Osteocyte (in vitro differentiated cells): ENCODE measurements around the gene CES3. TPM values are rescaled to one million over a fixed set of nuclear protein-coding genes. Genes with fewer than 3 reads are reported as not detected.
"Not testable (repeated sequence)": the region's sequence is repeated elsewhere in the genome, so short reads cannot be mapped to it uniquely, and the experiment has no call there.

Experiments used
- DNase-seq: peaks from one replicate; pipeline ENCODE4 v3.0.0; 2021; ENCODE audit warnings: mixed read lengths; ENCODE audit not compliant: unreplicated experiment; ENCODE audit errors: extremely low spot score
- H3K27ac Mint-ChIP-seq: one replicate; pipeline ENCODE4 v1.8.0; 2021; ENCODE audit warnings: mild to moderate bottlenecking, mixed read lengths; ENCODE audit not compliant: unreplicated experiment
- H3K27me3 Mint-ChIP-seq: one replicate; pipeline ENCODE4 v1.8.0; 2021; ENCODE audit warnings: mixed read lengths; ENCODE audit not compliant: unreplicated experiment
- H3K36me3 Mint-ChIP-seq: one replicate; pipeline ENCODE4 v1.8.0; 2021; ENCODE audit warnings: mixed read lengths; ENCODE audit not compliant: unreplicated experiment
- H3K4me1 Mint-ChIP-seq: one replicate; pipeline ENCODE4 v1.8.0; 2021; ENCODE audit warnings: mixed read lengths; ENCODE audit not compliant: unreplicated experiment
- H3K4me3 Mint-ChIP-seq: one replicate; pipeline ENCODE4 v1.8.0; 2021; ENCODE audit warnings: mild to moderate bottlenecking, moderate library complexity, mixed read lengths; ENCODE audit not compliant: unreplicated experiment
- H3K9me3 Mint-ChIP-seq: one replicate; pipeline ENCODE4 v1.8.0; 2021; ENCODE audit warnings: mixed read lengths; ENCODE audit not compliant: unreplicated experiment
- total RNA-seq: library from RNA; stranded (reverse); gene quantifications from 2 replicates; pipeline ENCODE4 v1.2.1, GENCODE V29; 2021
- TF ChIP-seq, protein P1 (sequence below): fragments of 200-600 bp; sonication (generic); IDR thresholded peaks from 2 replicates; pipeline ENCODE4 v1.5.0; 2021; ENCODE audit warnings: antibody characterized with exemption, mild to moderate bottlenecking, moderate library complexity

CES3 gene
- total RNA-seq, 1 donor from 2014 or later: 0.24 TPM

DNA sequence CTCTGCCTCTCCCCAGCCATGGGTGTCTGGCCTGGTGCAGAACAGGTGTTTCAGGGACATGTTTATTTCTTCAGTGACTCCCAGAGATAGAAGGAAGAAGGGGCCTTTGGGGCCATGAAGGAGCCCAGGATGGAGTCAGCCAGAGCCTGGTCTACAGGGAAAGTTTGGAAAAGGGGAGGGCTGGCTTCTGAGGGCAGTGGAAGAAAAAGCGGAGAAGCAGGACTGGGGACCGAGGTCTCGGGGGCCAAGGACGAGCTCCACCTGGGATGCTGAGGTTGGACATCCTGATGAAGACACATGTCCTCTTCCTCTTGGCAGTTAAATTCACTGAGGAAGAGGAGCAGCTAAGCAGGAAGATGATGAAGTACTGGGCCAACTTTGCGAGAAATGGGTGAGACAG, 18.1 kb upstream of the CES3 start:
- Mint-ChIP-seq H3K4me1 (no peaks in the 10 kb centered on the region), H3K36me3 (peaks cover 15% of the 10 kb centered on the region), H3K4me3 (no peak overlapping the region), H3K27ac (no peak overlapping the region), H3K27me3 (no peaks in the 10 kb centered on the region), H3K9me3 (no peaks in the 10 kb centered on the region)
- DNase-seq: no peak
- TF ChIP-seq, protein P1, sequence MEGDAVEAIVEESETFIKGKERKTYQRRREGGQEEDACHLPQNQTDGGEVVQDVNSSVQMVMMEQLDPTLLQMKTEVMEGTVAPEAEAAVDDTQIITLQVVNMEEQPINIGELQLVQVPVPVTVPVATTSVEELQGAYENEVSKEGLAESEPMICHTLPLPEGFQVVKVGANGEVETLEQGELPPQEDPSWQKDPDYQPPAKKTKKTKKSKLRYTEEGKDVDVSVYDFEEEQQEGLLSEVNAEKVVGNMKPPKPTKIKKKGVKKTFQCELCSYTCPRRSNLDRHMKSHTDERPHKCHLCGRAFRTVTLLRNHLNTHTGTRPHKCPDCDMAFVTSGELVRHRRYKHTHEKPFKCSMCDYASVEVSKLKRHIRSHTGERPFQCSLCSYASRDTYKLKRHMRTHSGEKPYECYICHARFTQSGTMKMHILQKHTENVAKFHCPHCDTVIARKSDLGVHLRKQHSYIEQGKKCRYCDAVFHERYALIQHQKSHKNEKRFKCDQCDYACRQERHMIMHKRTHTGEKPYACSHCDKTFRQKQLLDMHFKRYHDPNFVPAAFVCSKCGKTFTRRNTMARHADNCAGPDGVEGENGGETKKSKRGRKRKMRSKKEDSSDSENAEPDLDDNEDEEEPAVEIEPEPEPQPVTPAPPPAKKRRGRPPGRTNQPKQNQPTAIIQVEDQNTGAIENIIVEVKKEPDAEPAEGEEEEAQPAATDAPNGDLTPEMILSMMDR: no peak

GRCh38 chr16:66943426-66944053, 17.5 kb upstream of the CES3 start:
- H3K9me3 Mint-ChIP-seq: no peaks in the 10 kb centered on the region
- no peak overlapping the region for H3K27ac Mint-ChIP-seq
- H3K4me3 Mint-ChIP-seq: no peak overlapping the region
- no peak for DNase-seq
- H3K27me3 Mint-ChIP-seq: no peaks in the 10 kb centered on the region
- H3K36me3 Mint-ChIP-seq: peaks cover 15% of the 10 kb centered on the region
- TF ChIP-seq, protein P1: no peak
- H3K4me1 Mint-ChIP-seq: no peaks in the 10 kb centered on the region

DNA sequence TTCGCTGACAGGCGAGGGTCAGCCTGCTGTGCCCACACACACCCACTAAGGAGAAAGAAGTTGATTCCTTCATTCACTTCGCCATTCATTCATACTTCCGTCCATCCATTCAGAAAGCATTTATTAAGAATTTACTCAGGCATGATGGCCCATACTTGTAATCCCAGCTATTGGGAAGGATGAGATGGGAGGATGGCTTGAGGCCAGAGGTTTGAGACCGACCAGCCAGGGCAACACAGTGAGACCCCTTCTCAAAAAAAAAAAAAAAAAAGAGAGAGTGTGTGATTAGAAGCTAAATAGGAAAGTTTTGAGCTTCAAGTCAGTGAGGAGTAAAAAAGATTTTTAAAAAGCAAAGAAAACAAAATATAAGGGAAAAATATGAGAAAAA, 17.0 kb upstream of the CES3 start:
- Mint-ChIP-seq H3K36me3 (peaks cover 15% of the 10 kb centered on the region), H3K4me1 (no peaks in the 10 kb centered on the region), H3K27me3 (no peaks in the 10 kb centered on the region), H3K4me3 (no peak overlapping the region), H3K9me3 (no peaks in the 10 kb centered on the region), H3K27ac (peak overlapping the region; percentile 10)
- TF ChIP-seq, protein P1: no peak
- DNase-seq: no peak

GRCh38 chr16:66944971-66945370, 16.1 kb upstream of the CES3 start:
- H3K27me3 Mint-ChIP-seq, H3K27ac Mint-ChIP-seq, H3K4me3 Mint-ChIP-seq, H3K4me1 Mint-ChIP-seq, H3K9me3 Mint-ChIP-seq, DNase-seq: not testable (repeated sequence)
- H3K36me3 Mint-ChIP-seq: peaks cover 15% of the 10 kb centered on the region

DNA sequence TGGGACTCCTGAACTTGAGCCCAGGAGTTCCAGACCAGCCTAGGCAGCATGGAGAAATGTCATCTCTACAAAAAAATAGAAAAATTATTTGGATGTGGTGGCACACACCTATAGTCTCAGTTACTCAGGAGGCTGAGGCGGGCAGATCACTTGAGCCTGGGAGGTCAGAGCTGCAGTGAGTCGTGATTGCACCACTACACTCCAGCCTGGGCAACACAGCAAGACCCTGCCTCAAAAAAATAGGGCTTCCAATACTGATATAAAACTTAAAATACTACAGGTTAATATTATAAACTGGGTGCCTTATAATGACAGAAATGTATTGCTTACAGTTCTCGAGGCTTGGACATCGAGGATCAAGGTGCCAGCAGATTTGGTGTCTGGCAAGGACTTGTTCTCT, 15.1 kb upstream of the CES3 start:
- Mint-ChIP-seq H3K9me3 (no peaks in the 10 kb centered on the region), H3K27ac (no peak overlapping the region), H3K4me3 (no peak overlapping the region), H3K36me3 (peaks cover 15% of the 10 kb centered on the region), H3K4me1 (no peaks in the 10 kb centered on the region), H3K27me3 (peaks cover 7% of the 10 kb centered on the region)
- no peak for DNase-seq
- TF ChIP-seq, protein P1: no peak

- Mint-ChIP-seq H3K4me1 (no peaks in the 10 kb centered on the region), H3K27ac (no peak overlapping the region), H3K4me3 (no peak overlapping the region), H3K27me3 (peaks cover 12% of the 10 kb centered on the region), H3K36me3 (peaks cover 18% of the 10 kb centered on the region), H3K9me3 (peaks cover 4% of the 10 kb centered on the region)
- DNase-seq: no peak
- TF ChIP-seq, protein P1: no peak
These were observed 14.5 kb upstream of the CES3 start for GRCh38 chr16:66946541-66946940.
